H1 (cell line): ENCODE results near the gene BMERB1. TPM values are rescaled to one million over a fixed set of nuclear protein-coding genes. Genes with fewer than 3 reads are reported as not detected.

Source experiments
- CTCF ChIA-PET: fragments of 300-600 bp; sonication (Branson Sonifier 250); formaldehyde crosslinking; loops from one replicate; lab custom pipeline; 2021; ENCODE audit not compliant: partially characterized antibody; lab: Charles Lee
- POLR2A ChIA-PET: fragments of 300-600 bp; sonication (Branson Sonifier 250); formaldehyde crosslinking; loops from one replicate; lab custom pipeline; 2021; ENCODE audit warnings: inconsistent platforms; ENCODE audit not compliant: partially characterized antibody; lab: Charles Lee
- DNase-seq, 2 experiments: peaks; one replicate each; pipeline versions ENCODE4 v3.0.0 to v3.0.0-alpha.2; 2010 to 2022; ENCODE audit warnings: low spot score in 2 of 2, low read depth in 1 of 2, mixed read lengths in 1 of 2
- FAIRE-seq: peaks from 2 replicates; lab custom pipeline; 2011; peaks lifted over from hg19 to GRCh38; lab: Jason Lieb, UNC
- H2AFZ ChIP-seq: 2 replicates; pipeline ENCODE4 v1.8.1; 2012; ENCODE audit warnings: low read length, inconsistent platforms
- H2AK5ac ChIP-seq: 2 replicates; pipeline ENCODE4 v1.6.1; 2013; ENCODE audit warnings: low read depth, low read length
- H2BK120ac ChIP-seq: replicated peaks from 2 replicates; pipeline ENCODE3; 2013; ENCODE audit warnings: low read depth, low read length, inconsistent platforms
- H2BK12ac ChIP-seq: 2 replicates; pipeline ENCODE4 v1.6.1; 2013; ENCODE audit warnings: low read depth, low read length
- H2BK15ac ChIP-seq: 2 replicates; pipeline ENCODE4 v1.6.1; 2013; ENCODE audit warnings: low read length
- H2BK20ac ChIP-seq: 2 replicates; pipeline ENCODE4 v1.6.1; 2013; ENCODE audit warnings: low read length
- H2BK5ac ChIP-seq: 2 replicates; pipeline ENCODE4 v1.6.1; 2013; ENCODE audit warnings: low read depth, low read length
- H3K14ac ChIP-seq: 2 replicates; pipeline ENCODE4 v1.6.1; 2013; ENCODE audit warnings: inconsistent platforms; ENCODE audit not compliant: insufficient read length
- H3K18ac ChIP-seq: 2 replicates; pipeline ENCODE4 v1.6.1; 2013; ENCODE audit warnings: low read length; ENCODE audit errors: extremely low read depth
- H3K23ac ChIP-seq: 2 replicates; pipeline ENCODE4 v1.6.1; 2013; ENCODE audit warnings: inconsistent platforms; ENCODE audit not compliant: insufficient read length
- H3K23me2 ChIP-seq: 2 replicates; pipeline ENCODE4 v1.6.1; 2013; ENCODE audit warnings: low read depth, low read length
- H3K27ac ChIP-seq: 2 replicates; pipeline ENCODE4 v1.6.1; 2011; ENCODE audit warnings: low read depth, low read length, inconsistent platforms
- H3K27me3 ChIP-seq, 4 experiments: replicated peaks in 1 of 4; 1 replicate in 1 of 4; 2 replicates in 3 of 4; pipeline versions ENCODE4 v1.6.1 to v1.8.1; 2011 to 2013; ENCODE audit warnings: low read length in 3 of 4, mild to moderate bottlenecking in 3 of 4, inconsistent platforms in 2 of 4, mixed read lengths in 2 of 4, moderate library complexity in 1 of 4; ENCODE audit not compliant: control insufficient read depth in 3 of 4, insufficient read depth in 3 of 4; ENCODE audit errors: extremely low read depth in 1 of 4
- H3K36me3 ChIP-seq, 4 experiments: 2 replicates each; pipeline versions ENCODE4 v1.6.1 to v1.8.1; 2011 to 2013; ENCODE audit warnings: mild to moderate bottlenecking in 4 of 4, low read length in 3 of 4, moderate library complexity in 2 of 4, control low read depth in 1 of 4, inconsistent platforms in 1 of 4; ENCODE audit not compliant: insufficient read depth in 4 of 4, control insufficient read depth in 2 of 4
- H3K4ac ChIP-seq: replicated peaks from 2 replicates; pipeline ENCODE3; 2013; ENCODE audit warnings: low read length, low read depth, mixed read lengths, inconsistent platforms; ENCODE audit not compliant: insufficient read length
- H3K4me1 ChIP-seq, 4 experiments: replicated peaks in 1 of 4; 1 replicate in 1 of 4; 2 replicates in 3 of 4; pipeline versions ENCODE4 v1.6.1 to v1.8.1; 2011 to 2013; ENCODE audit warnings: low read length in 3 of 4, inconsistent platforms in 2 of 4, mixed read lengths in 1 of 4; ENCODE audit not compliant: insufficient read depth in 4 of 4, control insufficient read depth in 3 of 4
- H3K4me2 ChIP-seq, 2 experiments: 2 replicates each; pipeline versions ENCODE4 v1.6.1 to v1.8.1; 2011 to 2013; ENCODE audit warnings: low read depth in 2 of 2, low read length in 2 of 2, control low read depth in 1 of 2, inconsistent platforms in 1 of 2, mild to moderate bottlenecking in 1 of 2; ENCODE audit not compliant: insufficient read depth in 1 of 2
- H3K4me3 ChIP-seq, 4 experiments: fragments of 200-600, 300-600 bp in 1 of 4; sonication (generic), shearing (Covaris generic), sonication (Bioruptor Twin) in 1 of 4; 2 replicates each; pipeline versions ENCODE4 v1.5.1 to v1.8.1; 2011 to 2016; ENCODE audit warnings: low read length in 4 of 4, low read depth in 3 of 4, control low read depth in 2 of 4, inconsistent platforms in 2 of 4, mild to moderate bottlenecking in 2 of 4, mixed read lengths in 1 of 4, moderate library complexity in 1 of 4; ENCODE audit not compliant: insufficient read depth in 2 of 4; ENCODE audit errors: extremely low read depth in 1 of 4
- H3K56ac ChIP-seq: replicated peaks from 2 replicates; pipeline ENCODE3; 2013; ENCODE audit warnings: low read depth, mild to moderate bottlenecking, mixed read lengths, low read length, inconsistent platforms; ENCODE audit not compliant: insufficient read length
- H3K79me1 ChIP-seq: 2 replicates; pipeline ENCODE4 v1.6.1; 2013; ENCODE audit warnings: low read depth, low read length, control low read depth
- H3K79me2 ChIP-seq, 2 experiments: 2 replicates each; pipeline versions ENCODE4 v1.6.1 to v1.8.1; 2012 to 2013; ENCODE audit warnings: low read length in 2 of 2, mild to moderate bottlenecking in 2 of 2, inconsistent platforms in 1 of 2; ENCODE audit not compliant: insufficient read depth in 2 of 2, control insufficient read depth in 1 of 2
- H3K9ac ChIP-seq, 4 experiments: replicated peaks in 1 of 4; 1 replicate in 1 of 4; 2 replicates in 3 of 4; pipeline versions ENCODE4 v1.6.1 to v1.8.1; 2011 to 2013; ENCODE audit warnings: low read depth in 3 of 4, low read length in 3 of 4, control low read depth in 2 of 4, mild to moderate bottlenecking in 2 of 4, moderate library complexity in 2 of 4, inconsistent platforms in 1 of 4; ENCODE audit errors: extremely low read depth in 1 of 4
- H3K9me3 ChIP-seq, 2 experiments: 2 replicates each; pipeline versions ENCODE4 v1.6.1 to v1.8.1; 2012 to 2013; ENCODE audit warnings: mild to moderate bottlenecking in 2 of 2, moderate library complexity in 2 of 2, control low read depth in 1 of 2, inconsistent platforms in 1 of 2, low read depth in 1 of 2, low read length in 1 of 2, mixed read lengths in 1 of 2; ENCODE audit not compliant: insufficient read depth in 2 of 2
- H4K20me1 ChIP-seq, 2 experiments: replicated peaks in 1 of 2; 2 replicates each; pipeline versions ENCODE3 to v1.8.1; 2011 to 2013; ENCODE audit warnings: inconsistent platforms in 2 of 2, low read length in 2 of 2, mild to moderate bottlenecking in 1 of 2; ENCODE audit not compliant: insufficient read depth in 2 of 2, control insufficient read depth in 1 of 2
- H4K5ac ChIP-seq: 2 replicates; pipeline ENCODE4 v1.6.1; 2013; ENCODE audit warnings: low read length, low read depth, mixed read lengths, inconsistent platforms; ENCODE audit not compliant: insufficient read length
- H4K8ac ChIP-seq: 2 replicates; pipeline ENCODE4 v1.8.0; 2013; ENCODE audit warnings: mild to moderate bottlenecking, moderate library complexity, low read length, inconsistent platforms; ENCODE audit not compliant: insufficient read depth; ENCODE audit errors: extremely low read depth
- H4K91ac ChIP-seq: replicated peaks from 2 replicates; pipeline ENCODE3; 2013; ENCODE audit warnings: low read length, mixed read lengths, inconsistent platforms; ENCODE audit not compliant: insufficient read length
- RAD21 ChIP-seq, 2 experiments: IDR thresholded peaks in 1 of 2; conservative IDR thresholded peaks in 1 of 2; 2 replicates each; pipeline ENCODE4 v1.6.1; 2011; ENCODE audit warnings: low read depth in 2 of 2, low read length in 2 of 2, improper control_type of control experiment in 1 of 2, inconsistent platforms in 1 of 2, mild to moderate bottlenecking in 1 of 2, moderate library complexity in 1 of 2
- RNF2 ChIP-seq: fragments of 200-900, 300-1000 bp; sonication (generic); IDR thresholded peaks from 2 replicates; pipeline ENCODE4 v1.7.1; 2016; ENCODE audit warnings: borderline replicate concordance, low read depth, mild to moderate bottlenecking, antibody characterized with exemption, low read length; ENCODE audit not compliant: poor library complexity, severe bottlenecking; ENCODE audit errors: missing control alignments
- WGBS, 2 experiments: shearing (Covaris generic) in 1 of 2; methylation state at CpG; one replicate each; pipeline versions ENCODE4 v1.1.6 to v1.1.7; 2013 to 2015; ENCODE audit warnings: low lambda C conversion rate in 2 of 2, mixed read lengths in 2 of 2, inconsistent platforms in 1 of 2, low coverage in 1 of 2, missing lambda C conversion rate in 1 of 2; ENCODE audit not compliant: insufficient replicate concordance in 2 of 2, insufficient coverage in 1 of 2, insufficient read length in 1 of 2; ENCODE audit errors: extremely low coverage in 1 of 2, missing lambda C conversion rate in 1 of 2; 5-methylcytosine and 5-hydroxymethylcytosine counted together
- polyA plus RNA-seq, 7 experiments: library from polyadenylated mRNA; depleted of rRNA in 3 of 7; stranded (reverse) in 5 of 7; unstranded in 2 of 7; fragments of >200 nt in 5 of 7; fragments of 200-250 nt in 2 of 7; gene quantifications; 1 replicate in 5 of 7; 2 replicates in 1 of 7; 4 replicates in 1 of 7; pipeline versions ENCODE4 v1.2.1 to v1.2.3, GENCODE V29; 2011 to 2013; ENCODE audit warnings: missing spikeins in 2 of 7, mixed read lengths in 2 of 7
- total RNA-seq: library from RNA; stranded (reverse); fragmentation: NEBNext Ultra II Directional; extraction: Animal tissue kit (Norgen Biotek cat#: 25700); gene quantifications from 2 replicates; pipeline ENCODE4 v1.2.1, GENCODE V29; 2021

BMERB1 gene
- total and polyA plus RNA-seq, 2 of the 8 experiments (the other 6 are each of a cell fraction or from before 2014, with no cell fraction given): 23.5 to 27.1 TPM

DNA sequence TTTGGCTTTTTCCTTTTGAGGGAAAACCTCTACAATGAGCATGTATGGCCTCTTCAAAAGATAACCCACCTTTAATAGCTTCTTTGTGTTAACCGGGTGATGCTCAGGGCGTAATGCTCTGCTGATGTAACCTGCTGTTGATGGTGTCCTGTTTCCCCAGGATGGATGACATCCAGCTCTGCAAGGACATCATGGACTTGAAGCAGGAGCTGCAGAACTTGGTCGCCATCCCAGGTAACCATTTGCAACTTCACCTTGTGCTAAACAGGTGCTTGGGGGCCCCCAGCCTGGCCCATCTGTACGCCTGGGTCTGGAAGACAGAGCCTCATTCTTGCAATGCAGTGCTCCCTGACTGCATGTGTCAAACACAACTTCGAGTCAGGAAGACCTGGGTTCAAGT, 133.4 kb downstream of the BMERB1 start:
- CTCF ChIA-PET: interaction anchor here (0.5 to 1.4 kb wide), 3 partner anchors 12 to 133 kb away, joined by 3 to 4 read pairs (median 4); no protein-coding TSS in a partner anchor
- Histone ChIP-seq H4K20me1 (peaks cover 0 to 3% of the 10 kb centered on the region in 2 experiments), H3K4me3 (no peak overlapping the region), H4K8ac (no peak overlapping the region), H3K14ac (no peak overlapping the region), H3K9ac (no peak overlapping the region), H3K79me1 (no peaks in the 10 kb centered on the region), H3K4me1 (peaks cover 2 to 10% (median 4%) of the 10 kb centered on the region in 4 experiments; a peak in 3 of 7 replicates), H3K56ac (no peak overlapping the region), H4K5ac (no peak overlapping the region), H2BK20ac (no peak overlapping the region), H2BK15ac (no peak overlapping the region), H2BK12ac (no peak overlapping the region), H3K23me2 (no peaks in the 10 kb centered on the region), H3K23ac (no peak overlapping the region), H2BK5ac (no peak overlapping the region), H3K27ac (no peak overlapping the region), H3K27me3 (no peaks in the 10 kb centered on the region), H2AK5ac (no peak overlapping the region), H4K91ac (no peak overlapping the region), H3K4ac (no peak overlapping the region), H3K36me3 (no peaks in the 10 kb centered on the region), H3K4me2 (no peak overlapping the region), H2BK120ac (no peak overlapping the region), H2AFZ (no peak overlapping the region), H3K79me2 (no peaks in the 10 kb centered on the region), H3K9me3 (no peaks in the 10 kb centered on the region), H3K18ac (no peak overlapping the region)
- POLR2A ChIA-PET: interaction anchor here (0.6 kb wide), 1 partner anchor 189 kb away, joined by 3 read pairs; no protein-coding TSS in a partner anchor
- no peak for DNase-seq
- no peak for FAIRE-seq
- 89% methylated on average over 5 of the region's 5 CpGs; no CpG with 5 or more reads in 1 of the 2 experiments for WGBS, 2 experiments
- TF ChIP-seq RAD21 (IDR thresholded peaks at IDR 0.05 in 1 of 2, conservative IDR thresholded peaks at IDR 0.05 in 1 of 2; ENCODE audit: low read depth in 2 of 2, low read length in 2 of 2) (no peak), RNF2 (no peak)
